B cell (primary cell): ENCODE measurements around the gene DMPK.

Source experiments
- CTCF ChIP-seq: fragments of 200-600 bp; IDR thresholded peaks from one replicate; pipeline ENCODE4 v1.8.0; 2022; ENCODE audit warnings: antibody characterized with exemption, mild to moderate bottlenecking
- EZH2 ChIP-seq: IDR thresholded peaks from 2 replicates; pipeline ENCODE4 v1.6.1; 2012; ENCODE audit warnings: borderline replicate concordance, low read depth, mild to moderate bottlenecking, moderate library complexity, low read length; ENCODE audit not compliant: insufficient read depth, poor library complexity, severe bottlenecking

- no peak for TF ChIP-seq CTCF
- TF ChIP-seq EZH2 = no peak
These were observed 14.8 kb downstream of the DMPK start for GRCh38 chr19:45767410-45767880.
